HG03457 (cell line): Measurements from ENCODE around the gene RPL13.
"Not testable (repeated sequence)": the region's sequence is repeated elsewhere in the genome, so short reads cannot be mapped to it uniquely, and the experiment has no call there.

ENCODE experiments used
- ATAC-seq: cut with Tn5 transposase; IDR thresholded peaks from one replicate; pipeline ENCODE4 v1.9.1; 2021; ENCODE audit warnings: moderate number of reproducible peaks; ENCODE audit not compliant: unreplicated experiment

The RPL13 gene

DNA sequence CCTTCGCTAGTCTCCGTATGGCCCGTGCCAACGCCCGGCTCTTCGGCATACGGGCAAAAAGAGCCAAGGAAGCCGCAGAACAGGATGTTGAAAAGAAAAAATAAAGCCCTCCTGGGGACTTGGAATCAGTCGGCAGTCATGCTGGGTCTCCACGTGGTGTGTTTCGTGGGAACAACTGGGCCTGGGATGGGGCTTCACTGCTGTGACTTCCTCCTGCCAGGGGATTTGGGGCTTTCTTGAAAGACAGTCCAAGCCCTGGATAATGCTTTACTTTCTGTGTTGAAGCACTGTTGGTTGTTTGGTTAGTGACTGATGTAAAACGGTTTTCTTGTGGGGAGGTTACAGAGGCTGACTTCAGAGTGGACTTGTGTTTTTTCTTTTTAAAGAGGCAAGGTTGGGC lies 2.5 kb downstream of the RPL13 start:
- ATAC-seq: no peak

DNA sequence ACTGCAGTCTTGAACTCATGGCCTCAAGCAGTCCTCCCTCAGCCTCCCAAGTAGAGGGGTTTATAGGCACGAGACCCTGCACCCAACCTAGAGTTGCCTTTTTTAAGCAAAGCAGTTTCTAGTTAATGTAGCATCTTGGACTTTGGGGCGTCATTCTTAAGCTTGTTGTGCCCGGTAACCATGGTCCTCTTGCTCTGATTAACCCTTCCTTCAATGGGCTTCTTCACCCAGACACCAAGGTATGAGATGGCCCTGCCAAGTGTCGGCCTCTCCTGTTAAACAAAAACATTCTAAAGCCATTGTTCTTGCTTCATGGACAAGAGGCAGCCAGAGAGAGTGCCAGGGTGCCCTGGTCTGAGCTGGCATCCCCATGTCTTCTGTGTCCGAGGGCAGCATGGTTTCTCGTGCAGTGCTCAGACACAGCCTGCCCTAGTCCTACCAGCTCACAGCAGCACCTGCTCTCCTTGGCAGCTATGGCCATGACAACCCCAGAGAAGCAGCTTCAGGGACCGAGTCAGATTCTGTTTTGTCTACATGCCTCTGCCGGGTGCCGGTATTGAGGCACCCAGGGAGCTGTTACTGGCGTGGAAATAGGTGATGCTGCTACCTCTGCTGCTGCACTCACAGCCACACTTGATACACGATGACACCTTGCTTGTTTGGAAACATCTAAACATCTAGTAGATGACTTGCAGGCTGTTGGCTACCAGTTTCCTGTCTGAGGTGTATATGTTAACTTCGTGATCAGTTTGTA lies 3.3 kb downstream of the RPL13 start:
- no peak for ATAC-seq

DNA sequence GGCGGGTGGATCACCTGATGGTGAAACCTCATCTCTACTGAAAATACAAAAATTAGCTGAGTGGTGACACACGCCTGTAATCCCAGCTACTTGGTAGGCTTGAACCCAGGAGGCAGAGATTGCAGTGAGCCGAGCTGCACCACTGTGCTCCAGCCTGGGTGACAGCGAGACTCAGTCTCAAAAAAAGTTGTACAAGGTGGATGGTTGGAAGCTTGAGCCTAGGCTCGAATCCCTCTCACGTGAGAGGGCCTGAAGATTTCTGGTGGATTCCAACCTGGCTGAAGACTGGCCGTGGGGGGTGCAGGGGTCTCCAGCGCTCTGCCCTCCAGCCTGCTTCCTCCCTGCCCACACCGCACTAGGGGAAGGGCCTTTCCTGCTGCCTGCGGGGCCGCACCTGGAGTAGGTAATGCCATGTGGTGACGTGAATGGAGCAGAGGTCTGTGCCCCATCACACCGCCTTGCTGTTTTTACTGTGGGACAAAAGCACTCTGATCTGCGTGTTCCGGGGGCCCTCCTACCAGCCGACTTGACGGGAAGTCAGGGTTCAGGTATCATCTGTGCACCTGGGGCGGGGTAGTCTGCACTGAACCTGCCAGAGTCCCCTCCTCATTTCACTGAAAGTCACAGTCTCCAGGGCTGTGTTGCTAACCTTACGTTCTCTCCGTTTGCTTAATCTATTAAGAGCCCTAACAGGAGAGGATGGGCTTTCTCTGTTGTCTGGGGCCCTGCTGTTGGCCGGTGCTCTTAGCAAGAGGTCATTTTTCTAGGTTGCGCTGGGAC lies 4.2 kb downstream of the RPL13 start:
- ATAC-seq: no peak

DNA sequence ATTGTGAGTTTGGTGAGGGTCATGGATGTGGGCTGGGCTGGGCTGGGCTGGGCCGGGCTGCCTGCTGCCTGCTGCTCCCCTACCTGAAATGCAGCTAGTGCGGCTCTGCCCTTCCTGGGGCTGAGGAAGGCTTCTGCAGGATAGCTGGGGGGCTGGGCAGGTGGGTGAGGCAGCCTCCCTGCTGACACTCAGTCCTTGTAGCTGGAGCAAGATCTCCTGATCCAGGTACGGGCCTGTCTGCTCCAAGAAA lies 4.7 kb downstream of the RPL13 start:
- no peak for ATAC-seq

DNA sequence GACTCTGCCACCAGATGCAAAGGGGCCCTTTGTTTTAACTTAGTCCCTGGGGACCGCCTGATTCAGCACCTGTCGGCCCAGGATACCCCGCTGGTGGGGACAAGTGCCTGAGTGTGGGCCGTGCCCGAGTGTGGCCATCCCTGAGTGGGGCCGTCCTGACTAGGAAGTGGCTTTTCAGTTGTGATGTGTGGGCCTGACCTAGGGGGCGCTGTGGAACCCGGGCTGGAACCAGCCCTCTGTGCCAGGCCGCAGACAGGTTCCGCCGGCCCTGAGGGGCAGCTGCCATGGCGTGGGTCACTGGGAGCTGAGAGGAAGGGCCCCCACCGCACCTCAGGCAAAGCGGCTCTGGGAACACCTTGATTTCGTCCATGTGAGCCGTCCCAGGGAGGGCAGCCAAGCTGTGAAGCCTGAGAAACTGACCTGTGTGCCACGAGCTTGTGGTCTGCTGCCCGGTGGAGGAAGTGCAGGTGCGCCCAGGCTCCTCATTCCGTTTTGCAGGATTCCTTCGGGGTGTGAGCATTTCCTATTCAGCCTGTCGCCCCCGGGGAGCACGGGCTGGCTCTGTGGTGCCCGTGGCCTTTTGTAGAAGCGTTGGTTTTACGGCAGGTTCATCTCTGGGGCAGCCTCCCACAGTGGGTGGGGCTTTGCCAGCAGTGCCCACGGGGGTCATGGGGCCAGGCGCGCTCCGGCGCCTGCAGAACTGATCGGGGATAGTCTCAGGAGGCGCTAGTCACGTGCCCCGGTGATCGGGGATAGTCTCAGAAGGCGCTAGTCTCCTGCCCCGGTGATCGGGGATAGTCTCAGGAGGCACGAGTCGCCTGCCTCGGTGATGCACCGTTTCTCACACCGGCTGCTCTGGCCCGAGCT lies 5.3 kb downstream of the RPL13 start:
- ATAC-seq: no peak

DNA sequence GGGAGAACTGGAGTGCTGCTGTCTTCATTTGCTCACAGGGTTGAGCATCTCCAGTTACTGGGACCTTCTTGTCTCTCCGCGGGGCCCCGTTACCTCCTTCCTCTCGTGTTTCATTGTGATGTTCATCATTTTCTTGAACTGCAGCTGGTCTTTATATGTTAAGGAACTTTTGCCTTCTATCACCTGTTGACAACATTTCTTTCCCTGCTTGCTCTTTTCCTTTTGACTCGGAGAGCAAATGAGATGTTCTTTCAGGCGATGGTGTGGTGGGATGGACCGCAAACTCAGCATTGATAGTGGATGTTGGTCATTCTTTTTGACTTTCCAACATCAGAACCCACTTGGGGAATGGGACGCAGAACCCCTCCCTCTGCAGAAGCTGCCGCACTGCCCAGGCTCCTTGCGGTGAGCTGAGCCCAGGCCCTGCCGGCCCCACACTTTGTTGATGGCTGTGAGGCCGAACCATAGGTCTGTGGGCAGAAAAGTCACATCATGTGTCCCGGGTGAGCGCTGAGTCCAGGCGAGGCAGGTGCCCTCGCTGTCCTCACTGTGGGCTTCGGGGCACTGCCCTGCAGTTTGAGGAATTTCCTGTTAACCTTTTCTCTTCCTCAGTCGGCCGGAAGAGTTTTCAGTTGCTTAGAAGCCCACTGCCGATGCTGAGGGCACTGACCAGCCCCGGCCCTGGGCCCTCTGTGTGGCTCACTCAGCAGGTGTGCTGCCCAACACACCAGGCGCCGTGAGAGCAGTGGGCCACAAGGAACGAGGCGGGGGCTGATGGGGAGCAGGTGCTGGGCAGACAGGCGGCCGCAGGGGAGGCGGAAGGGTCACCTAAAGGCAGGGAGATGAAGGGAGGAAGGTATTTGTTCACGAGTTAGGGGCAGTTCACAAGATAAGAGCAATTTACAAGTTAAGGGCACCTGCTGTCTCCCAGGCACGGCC lies 7.4 kb downstream of the RPL13 start:
- no peak for ATAC-seq

DNA sequence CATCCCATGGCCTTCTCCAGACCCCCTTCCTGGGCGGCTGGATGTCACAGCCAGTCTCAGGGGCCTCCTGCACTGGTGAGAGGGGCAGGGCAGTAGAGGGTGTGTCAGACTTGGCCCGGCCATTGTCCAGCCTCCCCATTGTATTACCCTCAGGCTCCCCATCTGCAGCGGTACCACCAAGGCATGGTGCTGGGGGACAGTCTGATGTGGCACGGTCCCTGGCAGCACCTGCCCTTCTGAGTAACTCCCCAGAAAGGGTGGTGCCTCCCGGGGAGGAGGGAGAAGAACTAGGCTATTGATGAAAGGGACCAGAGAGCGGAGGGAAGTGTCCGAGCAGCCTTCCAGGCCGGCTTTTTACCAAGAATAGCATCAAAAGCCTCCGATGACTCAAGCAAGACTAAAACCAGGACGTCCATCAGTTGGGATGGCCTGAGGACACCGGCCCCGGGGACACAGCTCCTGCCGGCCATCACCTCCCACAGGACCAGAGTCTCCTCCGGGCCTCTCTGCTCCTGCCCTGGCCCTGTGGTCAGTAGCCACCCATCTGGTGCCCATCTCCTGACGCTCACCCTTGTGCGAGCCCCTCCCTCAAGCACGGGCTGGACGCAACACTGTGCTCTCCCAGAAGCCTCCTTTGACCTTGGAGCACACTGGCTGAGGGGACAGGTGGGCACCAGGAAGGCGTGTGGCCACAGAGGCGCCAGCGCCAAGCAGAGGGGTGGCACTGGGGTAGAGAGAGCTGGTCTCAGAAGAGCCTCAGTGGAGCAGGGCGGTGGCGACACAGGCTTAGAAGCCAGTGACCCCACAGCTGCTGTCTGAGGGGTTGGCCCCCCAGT lies 9.2 kb downstream of the RPL13 start:
- no peak for ATAC-seq

DNA sequence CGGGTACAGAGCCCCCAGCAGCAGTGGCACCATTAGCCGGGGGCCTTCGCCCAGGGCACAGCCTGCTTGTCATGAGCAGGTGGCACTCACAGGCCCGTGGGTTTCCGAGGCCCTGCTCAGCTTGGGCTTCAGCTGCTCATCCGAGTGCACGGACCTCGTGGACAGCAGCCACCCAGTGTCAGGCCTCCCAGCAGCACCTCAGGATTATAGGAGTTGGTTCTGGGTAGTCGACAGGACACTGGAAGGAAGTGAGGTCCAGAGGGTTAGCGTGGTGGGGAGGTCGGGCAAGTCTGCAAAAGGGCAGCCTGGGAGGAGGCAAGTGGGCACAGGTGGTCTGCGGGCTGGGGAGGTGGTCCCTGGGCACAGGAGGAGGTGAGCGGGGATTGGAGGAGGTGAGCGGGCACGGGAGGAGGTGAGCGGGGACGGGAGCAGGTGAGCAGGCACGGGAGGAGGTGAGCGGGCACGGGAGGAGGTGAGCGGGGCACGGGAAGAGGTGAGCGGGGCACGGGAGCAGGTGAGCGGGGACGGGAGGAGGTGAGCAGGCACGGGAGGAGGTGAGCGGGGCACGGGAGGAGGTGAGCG lies 10.0 kb downstream of the RPL13 start:
- ATAC-seq: no peak

DNA sequence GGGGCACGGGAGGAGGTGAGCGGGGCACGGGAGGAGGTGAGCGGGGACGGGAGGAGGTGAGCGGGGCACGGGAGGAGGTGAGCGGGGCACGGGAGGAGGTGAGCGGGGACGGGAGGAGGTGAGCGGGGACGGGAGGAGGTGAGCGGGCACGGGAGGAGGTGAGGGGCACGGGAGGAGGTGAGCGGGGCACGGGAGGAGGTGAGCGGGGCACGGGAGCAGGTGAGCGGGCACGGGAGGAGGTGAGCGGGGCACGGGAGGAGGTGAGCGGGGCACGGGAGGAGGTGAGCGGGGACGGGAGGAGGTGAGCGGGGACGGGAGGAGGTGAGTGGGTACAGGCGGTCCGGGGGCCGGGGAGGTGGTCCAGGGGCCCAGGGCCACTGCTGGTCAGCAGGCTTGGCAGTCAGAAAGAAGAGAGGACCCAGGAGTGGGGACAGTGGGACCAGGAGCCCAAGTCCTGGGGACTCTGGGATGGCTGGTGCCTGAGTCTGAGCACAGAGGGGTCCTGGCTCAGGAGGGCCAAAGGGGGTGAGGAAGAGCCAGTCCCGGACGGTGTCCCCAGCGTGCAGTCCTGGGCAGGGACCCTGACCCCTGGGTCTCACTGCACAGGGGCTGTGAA lies 10.6 kb downstream of the RPL13 start:
- not testable (repeated sequence) for ATAC-seq

DNA sequence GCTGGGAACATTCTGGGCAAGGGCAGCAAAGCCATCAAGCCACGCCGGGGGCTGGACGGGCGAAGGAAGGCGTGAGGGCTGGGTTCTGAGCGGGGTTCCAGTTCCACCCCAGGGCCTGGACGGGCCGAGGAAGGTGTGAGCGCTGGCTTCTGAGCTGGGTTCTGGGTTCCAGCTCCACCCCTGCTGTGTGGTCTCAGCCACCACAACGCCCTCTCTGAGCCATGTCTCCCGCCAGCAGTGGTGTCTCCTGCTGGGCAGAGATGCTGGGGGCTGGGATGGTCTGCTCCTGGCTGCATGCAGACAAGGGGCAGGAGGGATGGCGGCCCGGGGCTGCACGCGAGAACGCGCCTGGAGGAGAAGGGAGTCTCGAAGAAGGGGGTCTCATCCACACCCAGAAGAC lies 11.2 kb downstream of the RPL13 start:
- no peak for ATAC-seq

DNA sequence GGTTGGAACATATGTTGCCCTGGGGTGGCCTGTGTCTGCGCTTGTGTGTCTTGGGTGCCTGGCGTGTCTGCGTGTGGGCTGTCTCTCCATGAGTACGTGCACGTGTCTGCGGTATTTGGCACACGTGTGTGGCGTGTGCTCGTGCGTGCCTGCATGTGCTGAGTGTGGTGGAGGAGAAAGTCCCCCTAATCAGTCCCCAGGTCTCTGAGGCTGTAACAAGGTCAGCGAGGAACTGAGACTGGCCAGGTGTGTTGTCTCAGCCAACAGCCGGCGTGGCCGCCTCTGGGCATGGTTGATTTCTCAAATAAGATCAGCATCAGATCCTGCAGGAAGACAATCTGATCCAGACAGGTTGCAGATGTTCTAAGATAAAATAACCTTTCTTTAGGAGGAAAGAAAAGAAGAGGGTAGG lies 11.6 kb downstream of the RPL13 start:
- ATAC-seq: no peak

DNA sequence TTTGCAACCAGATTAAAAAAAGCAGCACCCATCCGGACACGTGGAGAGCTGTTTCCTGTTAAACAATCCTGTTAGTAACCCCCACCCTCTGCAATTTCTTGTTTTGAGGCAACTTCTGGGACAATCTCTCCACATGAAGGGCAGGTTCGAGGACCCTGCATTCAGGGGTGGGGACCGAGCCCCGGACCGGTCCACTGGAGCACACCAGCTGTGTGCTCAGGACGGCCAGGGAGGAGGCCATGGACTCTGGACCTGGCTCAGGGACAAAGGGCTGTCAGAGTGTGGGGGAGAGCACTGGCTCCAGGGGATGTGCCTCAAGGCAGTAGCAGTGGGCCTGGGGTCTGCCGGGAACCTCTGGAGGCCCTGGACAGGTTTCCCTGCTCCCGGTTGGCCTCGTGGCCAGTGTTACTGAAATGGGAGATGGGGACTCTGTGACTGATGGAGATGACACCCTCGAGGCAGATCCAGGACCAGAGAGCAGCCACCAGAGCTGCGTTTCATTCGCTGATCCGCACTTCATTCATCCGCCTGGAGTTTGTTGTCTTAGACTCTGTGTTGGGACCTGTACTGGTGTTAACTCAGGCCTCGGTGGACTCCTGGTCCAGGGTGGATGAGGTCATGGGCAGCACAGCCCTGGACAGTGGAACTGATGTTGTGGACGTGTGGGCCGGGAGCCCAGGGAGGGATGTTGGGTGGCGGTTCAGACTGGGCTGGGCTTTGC lies 12.2 kb downstream of the RPL13 start:
- ATAC-seq: no peak

DNA sequence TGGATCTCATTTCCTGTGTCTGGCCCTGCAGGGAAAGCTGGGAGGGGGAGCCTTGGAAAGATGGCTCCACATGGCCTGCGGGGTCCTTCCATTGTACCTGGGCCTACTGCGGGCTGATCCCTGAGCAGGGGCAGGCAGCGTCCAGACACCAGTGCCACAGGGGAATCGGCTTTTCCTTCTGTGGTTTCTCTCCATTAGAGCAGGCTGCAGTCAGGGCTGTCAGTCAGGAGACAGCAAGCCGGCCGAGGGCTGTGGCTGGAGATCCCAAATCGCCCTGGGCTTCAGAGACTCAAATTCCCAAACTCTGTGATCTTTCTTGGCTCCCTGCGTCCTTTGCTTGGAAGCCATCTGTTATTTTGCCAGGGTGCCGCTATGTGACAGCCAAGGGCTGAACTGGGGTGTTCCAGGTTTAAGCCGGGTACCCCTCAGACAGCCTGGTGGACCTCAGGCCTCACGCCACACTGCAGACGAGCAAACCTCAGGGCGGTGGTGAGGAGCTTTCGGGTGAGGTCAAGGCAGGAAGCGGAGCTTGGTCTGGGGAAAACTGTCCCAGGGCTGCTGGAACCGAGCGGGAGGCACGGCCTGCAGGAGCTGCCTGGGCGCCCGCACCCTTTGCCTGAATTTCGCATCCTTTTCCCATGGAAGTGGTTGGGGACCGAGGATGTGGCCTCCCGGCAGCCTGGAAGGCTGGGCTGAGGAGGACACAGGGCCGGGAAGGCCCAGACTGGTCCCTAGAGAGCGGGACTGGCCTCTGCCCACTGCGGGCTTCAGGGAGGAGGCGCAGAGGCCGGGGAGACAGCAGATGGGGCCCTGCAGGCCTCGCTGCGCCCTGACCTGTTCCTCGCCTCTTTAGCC lies 13.6 kb downstream of the RPL13 start:
- ATAC-seq: no peak

DNA sequence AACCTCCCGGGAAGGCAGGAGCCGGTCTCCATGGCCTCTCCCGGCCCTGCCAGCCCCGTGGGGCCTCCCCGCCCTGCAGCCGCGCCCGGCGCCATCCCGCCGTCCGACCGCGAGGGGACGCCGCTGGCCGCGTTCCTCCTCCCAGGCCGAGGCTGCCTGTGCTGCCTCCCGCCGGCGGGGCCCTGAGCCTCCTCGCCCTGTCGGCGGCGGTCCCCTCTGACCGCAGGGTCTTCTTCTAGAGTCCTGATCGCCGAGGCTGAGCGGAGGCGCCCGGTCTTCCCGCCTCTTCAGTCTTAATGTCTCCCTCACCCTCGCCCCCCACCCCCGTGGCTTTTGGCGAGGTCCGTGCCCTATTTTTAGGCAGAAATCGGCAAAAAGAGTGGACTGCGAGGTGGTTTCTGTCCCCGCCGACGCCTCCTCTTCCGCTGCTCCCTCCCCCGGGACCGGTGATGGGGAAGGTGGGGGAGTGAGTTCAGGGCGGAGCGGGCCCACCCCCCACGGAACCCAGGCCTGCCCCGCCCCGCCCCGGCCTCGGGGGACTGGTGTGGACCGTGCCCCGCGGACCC lies 14.3 kb downstream of the RPL13 start:
- no peak for ATAC-seq

DNA sequence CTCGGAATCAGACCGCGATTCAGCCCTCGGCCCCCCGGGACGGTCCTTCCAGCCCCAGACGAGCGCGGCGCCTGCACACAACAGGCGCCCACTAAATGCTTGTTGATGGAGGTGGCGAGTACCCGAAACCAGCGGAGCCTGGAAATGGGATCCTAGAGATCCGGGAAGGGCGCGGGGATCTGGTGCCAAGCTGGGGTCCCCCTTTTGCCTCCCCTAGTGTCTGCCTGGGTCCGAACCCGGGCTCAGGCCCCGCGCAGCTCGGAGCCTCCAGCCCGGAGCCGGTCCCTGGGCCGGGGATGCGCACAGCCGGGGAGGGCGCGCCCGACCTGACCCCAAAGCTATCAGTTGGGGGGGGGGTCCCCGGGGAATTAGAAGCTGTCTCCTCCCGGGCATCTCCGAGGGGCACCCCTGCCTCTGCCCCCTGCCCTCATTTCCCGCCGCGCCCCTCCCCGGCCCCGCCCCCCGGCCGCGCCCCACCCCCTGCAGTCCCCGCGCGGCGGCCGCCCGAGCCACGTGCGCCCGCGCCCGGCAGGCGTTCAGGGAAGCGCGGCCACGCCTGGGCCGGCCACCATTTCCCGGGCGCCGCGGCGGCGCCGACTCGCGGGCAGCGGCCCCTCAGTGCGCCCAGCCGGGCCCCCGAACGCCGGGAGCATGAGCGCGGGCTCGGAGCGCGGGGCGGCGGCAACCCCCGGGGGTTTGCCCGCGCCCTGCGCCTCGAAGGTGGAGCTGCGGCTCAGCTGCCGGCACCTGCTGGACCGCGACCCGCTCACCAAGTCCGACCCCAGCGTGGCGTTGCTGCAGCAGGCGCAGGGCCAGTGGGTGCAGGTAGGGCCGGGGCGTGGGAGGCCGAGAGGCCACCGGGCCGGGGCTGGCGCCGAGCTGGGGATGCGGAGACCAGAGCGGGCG lies 15.0 kb downstream of the RPL13 start, which contains the start of gene CPNE7:
TSS of gene CPNE7 (plus strand) at position 512 of the 906 bp plus-strand sequence. CDS start at position 652, 140 bp downstream.
- ATAC-seq: no peak
